Osteocyte (in vitro differentiated cells): ENCODE results near the gene ZNF283. TPM values are rescaled to one million over a fixed set of nuclear protein-coding genes. Genes with fewer than 3 reads are reported as not detected.
"Not testable (repeated sequence)": the region's sequence is repeated elsewhere in the genome, so short reads cannot be mapped to it uniquely, and the experiment has no call there.

Experiments
- DNase-seq: peaks from one replicate; pipeline ENCODE4 v3.0.0; 2021; ENCODE audit warnings: mixed read lengths; ENCODE audit not compliant: unreplicated experiment; ENCODE audit errors: extremely low spot score
- H3K27ac Mint-ChIP-seq: one replicate; pipeline ENCODE4 v1.8.0; 2021; ENCODE audit warnings: mild to moderate bottlenecking, mixed read lengths; ENCODE audit not compliant: unreplicated experiment
- H3K27me3 Mint-ChIP-seq: one replicate; pipeline ENCODE4 v1.8.0; 2021; ENCODE audit warnings: mixed read lengths; ENCODE audit not compliant: unreplicated experiment
- H3K36me3 Mint-ChIP-seq: one replicate; pipeline ENCODE4 v1.8.0; 2021; ENCODE audit warnings: mixed read lengths; ENCODE audit not compliant: unreplicated experiment
- H3K4me1 Mint-ChIP-seq: one replicate; pipeline ENCODE4 v1.8.0; 2021; ENCODE audit warnings: mixed read lengths; ENCODE audit not compliant: unreplicated experiment
- H3K4me3 Mint-ChIP-seq: one replicate; pipeline ENCODE4 v1.8.0; 2021; ENCODE audit warnings: mild to moderate bottlenecking, moderate library complexity, mixed read lengths; ENCODE audit not compliant: unreplicated experiment
- H3K9me3 Mint-ChIP-seq: one replicate; pipeline ENCODE4 v1.8.0; 2021; ENCODE audit warnings: mixed read lengths; ENCODE audit not compliant: unreplicated experiment
- total RNA-seq: library from RNA; stranded (reverse); gene quantifications from 2 replicates; pipeline ENCODE4 v1.2.1, GENCODE V29; 2021
- TF ChIP-seq, protein P1 (sequence below): fragments of 200-600 bp; sonication (generic); IDR thresholded peaks from 2 replicates; pipeline ENCODE4 v1.5.0; 2021; ENCODE audit warnings: antibody characterized with exemption, mild to moderate bottlenecking, moderate library complexity

Gene ZNF283
- total RNA-seq, 1 donor from 2014 or later: 9.8 TPM

- no peak for DNase-seq
- Mint-ChIP-seq H3K4me1 (no peaks in the 10 kb centered on the region), H3K4me3 (no peak overlapping the region), H3K36me3 (peaks cover 78% of the 10 kb centered on the region), H3K27me3 (no peaks in the 10 kb centered on the region), H3K9me3 (peaks cover 63% of the 10 kb centered on the region), H3K27ac (no peak overlapping the region)
- TF ChIP-seq, protein P1, sequence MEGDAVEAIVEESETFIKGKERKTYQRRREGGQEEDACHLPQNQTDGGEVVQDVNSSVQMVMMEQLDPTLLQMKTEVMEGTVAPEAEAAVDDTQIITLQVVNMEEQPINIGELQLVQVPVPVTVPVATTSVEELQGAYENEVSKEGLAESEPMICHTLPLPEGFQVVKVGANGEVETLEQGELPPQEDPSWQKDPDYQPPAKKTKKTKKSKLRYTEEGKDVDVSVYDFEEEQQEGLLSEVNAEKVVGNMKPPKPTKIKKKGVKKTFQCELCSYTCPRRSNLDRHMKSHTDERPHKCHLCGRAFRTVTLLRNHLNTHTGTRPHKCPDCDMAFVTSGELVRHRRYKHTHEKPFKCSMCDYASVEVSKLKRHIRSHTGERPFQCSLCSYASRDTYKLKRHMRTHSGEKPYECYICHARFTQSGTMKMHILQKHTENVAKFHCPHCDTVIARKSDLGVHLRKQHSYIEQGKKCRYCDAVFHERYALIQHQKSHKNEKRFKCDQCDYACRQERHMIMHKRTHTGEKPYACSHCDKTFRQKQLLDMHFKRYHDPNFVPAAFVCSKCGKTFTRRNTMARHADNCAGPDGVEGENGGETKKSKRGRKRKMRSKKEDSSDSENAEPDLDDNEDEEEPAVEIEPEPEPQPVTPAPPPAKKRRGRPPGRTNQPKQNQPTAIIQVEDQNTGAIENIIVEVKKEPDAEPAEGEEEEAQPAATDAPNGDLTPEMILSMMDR: no peak
These were observed 14.9 kb downstream of the ZNF283 start for GRCh38 chr19:43842007-43842406.

- DNase-seq: no peak
- no peaks in the 10 kb centered on the region for H3K27me3 Mint-ChIP-seq
- H3K4me3 Mint-ChIP-seq: no peak overlapping the region
- no peak overlapping the region for H3K27ac Mint-ChIP-seq
- H3K36me3 Mint-ChIP-seq: peaks cover 73% of the 10 kb centered on the region
- TF ChIP-seq, protein P1: no peak
- peaks cover 40% of the 10 kb centered on the region for H3K9me3 Mint-ChIP-seq
- no peaks in the 10 kb centered on the region for H3K4me1 Mint-ChIP-seq
These were observed 20.1 kb downstream of the ZNF283 start for GRCh38 chr19:43847246-43847645.

DNA sequence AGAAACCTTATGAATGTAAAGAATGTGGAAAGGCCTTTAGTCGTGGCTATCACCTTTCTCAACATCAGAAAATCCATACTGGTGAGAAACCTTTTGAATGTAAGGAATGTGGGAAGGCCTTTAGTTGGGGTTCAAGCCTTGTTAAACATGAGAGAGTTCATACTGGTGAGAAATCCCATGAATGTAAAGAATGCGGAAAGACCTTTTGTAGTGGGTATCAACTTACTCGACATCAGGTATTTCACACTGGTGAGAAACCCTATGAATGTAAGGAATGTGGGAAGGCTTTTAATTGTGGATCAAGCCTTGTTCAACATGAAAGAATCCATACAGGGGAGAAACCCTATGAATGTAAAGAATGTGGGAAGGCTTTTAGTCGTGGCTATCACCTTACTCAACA, 20.8 kb downstream of the ZNF283 start:
- Mint-ChIP-seq H3K27me3 (no peaks in the 10 kb centered on the region), H3K9me3 (peaks cover 45% of the 10 kb centered on the region), H3K4me3 (no peak overlapping the region), H3K4me1 (no peaks in the 10 kb centered on the region), H3K27ac (no peak overlapping the region), H3K36me3 (peaks cover 70% of the 10 kb centered on the region)
- TF ChIP-seq, protein P1: no peak
- no peak for DNase-seq

GRCh38 chr19:43848821-43849220, 21.7 kb downstream of the ZNF283 start:
- Mint-ChIP-seq H3K9me3 (peaks cover 41% of the 10 kb centered on the region), H3K4me1 (no peaks in the 10 kb centered on the region), H3K27me3 (no peaks in the 10 kb centered on the region), H3K27ac (no peak overlapping the region), H3K4me3 (no peak overlapping the region), H3K36me3 (peaks cover 63% of the 10 kb centered on the region)
- no peak for DNase-seq
- TF ChIP-seq, protein P1: no peak

DNA sequence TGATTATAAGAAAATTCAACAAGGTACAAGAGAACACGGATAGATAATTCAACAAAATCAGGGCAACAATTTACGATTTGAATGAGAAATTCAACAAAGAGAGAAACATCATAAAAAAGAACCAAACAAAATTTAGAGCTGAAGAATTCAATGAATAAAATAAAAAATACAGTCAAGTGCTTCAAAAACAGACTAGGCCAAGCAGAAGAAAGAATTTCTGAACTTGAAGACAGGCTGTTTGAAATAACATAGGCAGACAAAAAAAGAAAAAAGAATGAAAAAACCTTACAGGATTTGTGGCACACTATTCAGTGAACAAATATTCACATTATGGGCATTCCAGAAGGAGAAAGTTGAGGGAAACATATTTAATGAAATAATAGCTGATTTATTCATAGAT, 31.1 kb downstream of the ZNF283 start:
- Mint-ChIP-seq H3K9me3 (peaks cover 51% of the 10 kb centered on the region), H3K27ac (no peak overlapping the region), H3K36me3 (peaks cover 11% of the 10 kb centered on the region), H3K27me3 (no peaks in the 10 kb centered on the region), H3K4me3 (no peak overlapping the region), H3K4me1 (no peaks in the 10 kb centered on the region)
- no peak for DNase-seq
- TF ChIP-seq, protein P1: no peak

DNA sequence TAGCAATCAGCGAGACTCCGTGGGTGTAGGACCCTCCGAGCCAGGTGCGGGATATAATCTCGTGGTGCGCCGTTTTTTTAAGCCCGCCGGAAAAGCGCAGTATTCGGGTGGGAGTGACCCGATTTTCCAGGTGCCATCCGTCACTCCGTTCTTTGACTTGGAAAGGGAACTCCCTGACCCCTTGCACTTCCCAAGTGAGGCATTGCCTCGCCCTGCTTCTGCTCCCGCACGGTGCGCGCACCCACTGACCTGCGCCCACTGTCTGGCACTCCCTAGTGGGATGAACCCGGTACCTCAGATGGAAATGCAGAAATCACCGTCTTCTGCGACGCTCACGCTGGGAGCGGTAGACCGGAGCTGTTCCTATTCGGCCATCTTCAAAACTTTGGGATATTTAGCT, 39.8 kb downstream of the ZNF283 start:
- not testable (repeated sequence) for H3K4me1 Mint-ChIP-seq, DNase-seq, H3K27me3 Mint-ChIP-seq, H3K4me3 Mint-ChIP-seq, H3K27ac Mint-ChIP-seq
- peaks cover 12% of the 10 kb centered on the region for H3K36me3 Mint-ChIP-seq
- H3K9me3 Mint-ChIP-seq: peaks cover 26% of the 10 kb centered on the region
